Skin epidermis (tissue), 12 donors: ENCODE data around the gene TPPP2.
"Not testable (repeated sequence)": the region's sequence is repeated elsewhere in the genome, so short reads cannot be mapped to it uniquely, and the experiment has no call there.

ENCODE experiments used
- H3K27ac ChIP-seq, 21 experiments: fragments of 200-600 bp; sonication (generic) in 11 of 21; one replicate each; pipeline ENCODE4 v1.5.0; 2020; ENCODE audit warnings: mild to moderate bottlenecking in 3 of 21, inconsistent platforms in 2 of 21, moderate library complexity in 2 of 21
- H3K4me3 ChIP-seq, 7 experiments: fragments of 200-600 bp; sonication (generic) in 2 of 7; one replicate each; pipeline ENCODE4 v1.5.0; 2020; ENCODE audit warnings: inconsistent platforms in 2 of 7, mild to moderate bottlenecking in 2 of 7, moderate library complexity in 1 of 7

The TPPP2 gene

DNA sequence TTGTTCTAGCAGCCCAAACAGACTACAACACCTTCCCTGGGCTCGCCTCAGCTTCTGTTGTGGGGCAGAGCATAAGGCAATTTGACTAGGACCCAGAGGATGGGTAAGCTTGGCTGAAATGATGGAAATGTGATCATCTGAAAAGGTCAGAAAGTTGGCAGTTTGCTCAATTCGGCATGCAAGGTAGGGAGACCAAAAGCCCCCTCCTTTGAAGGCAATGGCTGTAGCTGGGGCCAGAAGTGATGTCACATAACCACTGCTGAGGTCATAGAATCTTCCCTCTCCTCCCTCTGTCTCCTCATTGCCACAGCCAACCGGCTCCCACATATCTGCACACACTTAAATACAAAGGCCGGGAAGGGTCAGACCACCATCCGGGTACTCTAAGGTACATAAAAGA lies at the start of gene TPPP2:
TSS of gene TPPP2 (plus strand) at position 301 of the 400 bp plus-strand sequence. CDS start 365 bp downstream, outside the sequence.
- Histone ChIP-seq H3K27ac (no peak within 1 kb of the TSS), H3K4me3 (no peak within 1 kb of the TSS)

DNA sequence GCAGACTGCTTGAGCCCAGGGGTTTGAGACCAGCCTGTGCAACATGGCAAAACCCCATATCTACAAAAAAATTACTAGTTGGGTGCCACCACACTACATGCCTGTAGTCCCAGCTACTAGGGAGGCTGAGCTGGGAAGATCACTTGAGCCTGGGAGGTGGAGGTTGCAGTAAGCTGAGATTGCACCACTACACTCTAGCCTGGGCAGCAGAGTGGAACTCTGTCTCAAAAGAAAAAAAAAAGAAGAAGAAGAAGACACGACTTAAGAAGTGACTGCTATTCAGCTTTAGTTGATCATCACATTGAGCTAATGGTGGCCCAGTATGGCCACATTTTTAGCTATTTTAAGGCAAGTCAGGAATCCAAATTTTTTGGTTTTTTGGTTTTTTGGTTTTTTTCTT lies 49.1 kb upstream of the TPPP2 start:
- no peak overlapping the region for H3K27ac ChIP-seq
- no peak overlapping the region for H3K4me3 ChIP-seq

DNA sequence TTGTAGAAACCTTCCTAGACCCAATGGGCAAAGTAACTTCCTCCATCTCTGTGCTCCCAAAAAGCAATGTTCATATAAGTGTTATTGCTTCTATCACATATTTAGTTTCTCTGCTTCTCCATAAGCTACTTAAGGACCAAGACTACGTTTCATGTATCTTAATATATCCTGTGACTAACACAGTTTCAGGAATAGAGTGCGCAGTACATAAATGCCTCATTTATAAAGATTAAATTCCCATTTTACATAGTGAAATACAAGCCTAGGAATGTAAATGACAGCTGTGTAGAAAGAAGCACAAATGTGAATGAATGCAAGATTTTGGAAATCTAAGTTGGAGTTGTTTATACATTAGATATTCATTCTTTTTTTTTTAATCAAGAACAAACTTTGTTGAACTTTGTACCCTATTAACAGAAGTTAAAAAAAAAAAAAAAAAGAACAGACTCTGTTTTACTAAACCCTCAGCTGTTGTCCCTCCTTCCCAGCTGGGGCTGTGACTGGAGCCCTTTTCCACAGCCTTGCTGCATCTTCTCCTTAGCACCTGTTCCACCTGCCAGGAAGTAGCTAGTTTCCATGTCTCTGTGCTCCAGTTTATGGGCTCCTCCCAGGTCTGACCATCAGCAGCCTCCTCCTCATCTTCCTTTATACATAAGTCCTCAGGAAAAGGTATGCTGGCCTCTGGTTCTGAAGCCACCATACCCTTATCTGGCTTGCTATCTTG lies 47.2 kb upstream of the TPPP2 start:
- no peak overlapping the region for H3K4me3 ChIP-seq

DNA sequence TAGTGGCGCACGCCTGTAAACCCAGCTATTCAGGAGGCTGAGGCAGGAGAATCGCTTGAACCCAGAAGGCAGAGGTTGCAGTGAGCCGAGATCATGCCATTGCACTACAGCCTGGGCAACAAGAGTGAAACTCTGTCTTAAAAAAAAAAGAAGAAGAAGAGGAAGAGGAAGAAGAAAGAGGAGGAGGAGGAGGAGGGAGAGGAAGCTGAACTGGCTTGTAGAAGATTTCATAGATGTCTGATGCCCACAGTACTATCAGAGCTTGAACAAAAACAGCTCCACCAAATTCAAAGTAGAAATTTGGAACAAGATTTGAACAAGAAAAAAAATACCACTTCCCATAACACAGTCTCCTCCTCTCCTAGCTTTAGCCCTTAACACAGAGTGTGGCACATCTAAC lies 44.4 kb upstream of the TPPP2 start:
- not testable (repeated sequence) for H3K4me3 ChIP-seq
- H3K27ac ChIP-seq = peak overlapping the region in 1 of 21 experiments; percentile 27

More for the DNA sequence above, 47.2 kb upstream of the TPPP2 start:
- H3K27ac ChIP-seq = no peak overlapping the region

DNA sequence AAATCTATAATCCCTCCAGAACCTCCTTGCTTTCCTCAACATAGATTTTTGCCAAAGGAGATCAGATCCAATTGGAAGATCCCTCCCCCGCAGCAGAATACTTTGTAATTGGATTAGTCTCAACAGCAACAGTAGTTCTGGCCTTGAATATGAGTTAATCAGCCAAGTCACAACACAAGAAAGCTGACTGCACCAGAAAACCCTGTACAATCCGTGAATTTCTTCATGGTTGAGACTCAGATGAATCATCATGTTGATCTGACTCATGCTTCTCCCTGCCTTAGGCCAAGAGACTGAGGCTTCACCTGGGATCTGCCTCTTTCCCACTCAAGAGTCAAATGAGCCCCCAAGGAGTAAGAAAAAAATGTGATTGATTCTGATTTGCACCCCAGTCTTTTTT lies 43.2 kb upstream of the TPPP2 start:
- H3K27ac ChIP-seq = peak overlapping the region in 11 of 21 experiments; percentile 22 to 73 (median 43)

DNA sequence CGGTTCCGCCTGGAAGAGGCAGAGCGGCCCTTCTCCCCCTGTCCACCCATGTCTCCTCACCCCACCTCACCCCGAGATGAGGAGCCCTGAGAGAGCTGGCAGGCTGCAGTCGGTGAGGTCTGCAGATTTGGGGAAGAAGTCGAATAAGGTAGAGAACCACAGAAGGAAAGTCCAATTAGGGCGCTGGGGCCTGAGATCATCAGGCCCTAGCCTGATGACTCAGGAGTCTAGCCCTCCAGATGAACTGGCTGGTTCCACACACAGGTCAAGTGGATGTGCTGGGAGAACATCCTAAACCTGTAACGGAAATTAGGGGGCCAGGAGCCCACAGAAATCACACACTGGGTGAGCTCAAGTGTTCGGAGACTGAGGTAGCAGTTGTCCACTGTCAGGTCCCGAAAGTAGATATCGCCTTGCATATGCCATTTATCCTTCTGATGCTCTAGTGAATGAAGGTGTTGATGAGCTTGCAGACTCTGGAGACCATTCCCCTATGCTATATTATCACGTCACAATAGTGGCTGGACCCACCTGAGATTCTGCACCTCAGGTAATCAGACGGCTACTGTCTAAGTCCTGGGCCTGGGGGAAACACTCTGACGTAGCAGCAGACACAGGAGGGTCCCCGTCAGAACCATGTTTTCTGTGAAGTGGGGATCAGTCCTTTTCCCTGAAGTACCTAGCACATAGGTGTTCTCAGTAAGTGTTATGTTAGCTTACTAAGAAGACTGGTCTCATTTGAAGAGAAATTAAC lies 41.1 kb upstream of the TPPP2 start:
- H3K4me3 ChIP-seq = peak overlapping the region; percentile 57 to 94 (median 78)
- peak overlapping the region in 20 of 21 experiments; percentile 20 to 91 (median 80) for H3K27ac ChIP-seq

More for the DNA sequence above, 43.2 kb upstream of the TPPP2 start:
- H3K4me3 ChIP-seq = no peak overlapping the region

DNA sequence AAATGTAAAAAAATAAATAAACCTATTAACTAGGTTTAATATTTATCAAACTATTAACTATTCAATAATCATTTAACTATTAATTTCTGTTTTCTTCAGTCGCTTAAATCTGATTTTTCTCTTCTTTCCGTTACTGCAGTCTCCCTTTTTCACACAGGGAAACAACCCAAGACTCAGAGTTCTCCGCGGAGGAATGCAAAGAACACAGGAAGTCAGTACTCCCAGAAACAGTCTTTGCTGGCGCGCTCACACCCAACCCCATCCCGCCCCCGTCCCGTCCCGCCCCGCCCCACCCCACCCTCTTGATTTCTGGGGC lies 40.6 kb upstream of the TPPP2 start:
- peak overlapping the region in 20 of 21 experiments; percentile 20 to 91 (median 80) for H3K27ac ChIP-seq
- H3K4me3 ChIP-seq = peak overlapping the region; percentile 57 to 94 (median 78)

DNA sequence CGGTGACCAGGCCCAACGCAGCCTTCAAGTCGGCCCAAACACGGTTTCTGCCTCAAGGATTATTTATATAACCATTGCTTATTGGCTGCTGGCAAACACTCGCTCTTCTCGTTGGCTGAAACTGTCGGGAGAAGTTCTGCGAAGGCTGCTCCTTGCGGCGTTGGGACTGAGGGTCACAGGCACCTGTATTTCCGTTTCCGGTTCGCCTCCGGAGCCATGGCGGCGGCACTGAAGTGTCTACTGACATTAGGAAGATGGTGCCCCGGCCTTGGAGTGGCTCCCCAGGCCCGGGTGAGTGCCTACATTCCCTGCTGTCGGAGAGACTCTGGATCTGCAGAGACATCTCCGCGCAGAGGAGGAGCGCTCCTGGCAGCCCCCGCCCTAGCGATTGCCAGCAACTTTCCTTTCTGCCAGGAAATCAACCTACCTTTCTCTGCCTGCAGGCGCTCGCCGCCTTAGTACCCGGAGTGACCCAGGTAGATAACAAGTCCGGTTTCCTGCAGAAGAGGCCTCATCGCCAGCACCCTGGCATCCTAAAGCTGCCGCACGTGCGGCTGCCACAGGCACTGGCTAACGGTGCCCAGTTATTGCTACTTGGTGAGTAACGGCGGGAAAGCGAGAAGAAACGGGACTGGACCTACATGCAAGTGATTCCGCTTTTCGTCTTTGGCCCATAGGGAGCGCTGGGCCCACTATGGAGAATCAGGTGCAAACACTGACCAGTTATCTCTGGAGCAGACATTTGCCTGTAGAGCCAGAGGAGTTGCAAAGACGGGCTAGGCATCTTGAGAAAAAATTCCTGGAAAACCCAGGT lies 40.0 kb upstream of the TPPP2 start, which contains the start of gene METTL17:
TSS of gene METTL17 (plus strand) at position 194 of the 814 bp plus-strand sequence. CDS start at position 217, 23 bp downstream.
- H3K27ac ChIP-seq = peak within 1 kb of the TSS in 20 of 21 experiments; percentile 45 to 91 (median 80)

DNA sequence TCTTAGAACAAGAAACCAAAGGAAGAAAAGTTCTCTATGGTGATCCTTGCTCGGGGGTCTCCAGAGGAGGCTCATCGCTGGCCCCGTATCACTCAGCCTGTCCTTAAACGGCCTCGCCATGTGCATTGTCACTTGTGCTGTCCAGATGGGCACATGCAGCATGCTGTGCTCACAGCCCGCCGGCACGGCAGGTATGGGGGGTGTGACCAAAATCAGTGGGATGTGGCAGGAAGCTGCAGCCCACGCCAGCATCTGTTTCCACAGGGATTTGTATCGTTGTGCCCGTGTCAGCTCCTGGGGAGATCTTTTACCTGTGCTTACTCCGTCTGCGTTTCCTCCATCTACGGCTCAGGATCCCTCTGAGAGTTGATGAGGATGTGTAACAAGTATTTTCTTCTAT lies 33.5 kb upstream of the TPPP2 start:
- H3K4me3 ChIP-seq = no peak overlapping the region
- H3K27ac ChIP-seq = peak overlapping the region in 4 of 21 experiments; percentile 3 to 43 (median 17)

More for the DNA sequence above, 40.0 kb upstream of the TPPP2 start, which contains the start of gene METTL17:
- H3K4me3 ChIP-seq = peak within 1 kb of the TSS; percentile 57 to 94 (median 78)

DNA sequence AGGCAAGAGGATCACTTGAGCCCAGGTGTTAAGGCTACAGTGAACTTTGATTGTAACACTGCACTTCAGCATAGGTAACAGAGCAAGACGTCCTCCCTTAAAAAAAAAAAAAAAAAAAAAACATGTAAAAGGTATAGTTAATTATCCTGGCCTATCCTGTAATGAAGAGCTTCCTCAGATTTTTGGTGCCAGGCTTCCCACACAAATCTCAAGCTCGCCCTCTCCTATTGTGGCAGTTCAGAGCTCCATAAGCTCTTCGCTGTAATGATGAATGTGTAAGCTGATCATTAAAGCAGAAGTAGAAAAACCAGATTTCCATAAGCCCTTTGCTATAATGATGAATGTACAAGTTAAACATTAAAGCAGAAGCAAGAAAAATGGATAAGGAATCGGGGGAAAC lies 32.9 kb upstream of the TPPP2 start:
- Histone ChIP-seq H3K27ac (peak overlapping the region in 10 of 21 experiments; percentile 9 to 83 (median 77)), H3K4me3 (no peak overlapping the region)

DNA sequence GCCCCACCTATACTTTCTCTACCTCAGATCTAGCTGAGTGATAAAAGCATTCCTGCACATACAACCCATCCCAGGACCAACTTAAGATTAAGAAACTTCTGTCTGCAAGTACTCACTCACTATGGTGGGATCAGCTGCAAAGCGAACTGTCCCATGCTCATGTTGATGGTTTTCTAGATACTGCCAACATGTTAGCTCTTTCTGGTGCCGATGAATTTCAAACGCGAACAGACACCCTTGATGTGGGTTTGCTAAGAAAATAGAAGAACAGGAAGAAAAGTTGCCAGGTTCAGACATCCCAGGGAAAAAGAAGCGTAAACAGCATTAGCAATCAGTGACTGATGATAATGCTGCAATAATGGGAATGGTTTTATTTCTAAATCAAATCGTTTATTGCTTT lies 32.5 kb upstream of the TPPP2 start:
- Histone ChIP-seq H3K4me3 (peak overlapping the region in 1 of 7 experiments; percentile 5), H3K27ac (peak overlapping the region in 16 of 21 experiments; percentile 10 to 86 (median 77))

DNA sequence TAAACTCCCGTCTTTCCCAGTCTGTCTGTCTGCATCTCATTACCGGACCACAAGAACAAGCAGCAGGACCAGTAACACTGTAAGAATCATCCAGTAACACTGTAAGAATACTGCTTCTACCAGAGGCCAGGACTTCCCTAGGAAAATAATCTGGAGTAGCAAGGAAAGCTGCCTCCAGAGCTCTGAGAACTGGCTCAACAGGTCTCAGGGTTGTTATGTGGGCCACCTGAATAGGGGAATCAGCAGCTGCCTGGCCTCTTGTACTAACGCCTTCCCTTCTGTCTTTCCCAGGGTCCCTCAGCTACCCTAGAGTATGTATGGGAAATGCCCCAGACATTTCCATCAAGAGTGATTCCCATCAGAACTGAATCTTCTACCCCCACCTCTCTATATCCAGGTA lies 31.9 kb upstream of the TPPP2 start:
- H3K4me3 ChIP-seq = peak overlapping the region in 1 of 7 experiments; percentile 5
- H3K27ac ChIP-seq = peak overlapping the region in 20 of 21 experiments; percentile 49 to 86 (median 76)

DNA sequence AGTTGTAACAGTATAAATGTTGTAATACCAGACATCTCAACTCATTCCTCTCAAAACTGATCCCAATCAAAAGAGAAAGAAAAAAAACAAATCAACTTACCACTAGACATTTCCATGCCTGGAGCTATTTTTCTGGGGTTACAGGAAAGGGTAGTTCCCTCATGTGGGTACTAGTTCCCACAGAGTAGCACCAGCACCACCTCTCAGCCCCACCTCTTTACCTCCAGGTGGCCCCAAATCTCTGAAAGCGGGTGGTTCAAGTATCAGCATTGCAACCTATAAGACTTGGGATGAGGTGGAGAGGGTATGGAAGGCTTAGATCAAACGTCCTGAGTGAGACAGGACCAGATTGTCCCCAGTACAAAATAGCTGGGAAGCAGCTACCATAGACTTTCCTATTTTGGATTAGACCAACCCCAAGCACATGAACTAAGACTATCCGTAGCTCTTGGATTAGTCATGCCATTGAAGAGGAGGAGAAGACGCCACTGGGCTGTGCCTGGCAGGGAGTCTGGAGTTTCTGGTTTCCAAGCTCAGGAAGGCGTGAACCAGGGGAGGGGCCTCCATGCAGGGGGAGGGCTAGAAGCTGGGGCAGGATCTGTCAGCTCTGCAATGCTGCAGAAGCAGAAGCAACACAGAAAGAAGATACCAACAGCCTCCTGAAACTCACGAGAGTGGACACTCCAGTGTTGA lies 31.2 kb upstream of the TPPP2 start, which contains the start of gene SLC39A2:
TSS of gene SLC39A2 (plus strand) at position 620 of the 693 bp plus-strand sequence. CDS start 154 bp downstream, outside the sequence.
- Histone ChIP-seq H3K27ac (peak within 1 kb of the TSS in 20 of 21 experiments; percentile 49 to 86 (median 76)), H3K4me3 (peak within 1 kb of the TSS in 4 of 7 experiments; percentile 1 to 16 (median 3))

DNA sequence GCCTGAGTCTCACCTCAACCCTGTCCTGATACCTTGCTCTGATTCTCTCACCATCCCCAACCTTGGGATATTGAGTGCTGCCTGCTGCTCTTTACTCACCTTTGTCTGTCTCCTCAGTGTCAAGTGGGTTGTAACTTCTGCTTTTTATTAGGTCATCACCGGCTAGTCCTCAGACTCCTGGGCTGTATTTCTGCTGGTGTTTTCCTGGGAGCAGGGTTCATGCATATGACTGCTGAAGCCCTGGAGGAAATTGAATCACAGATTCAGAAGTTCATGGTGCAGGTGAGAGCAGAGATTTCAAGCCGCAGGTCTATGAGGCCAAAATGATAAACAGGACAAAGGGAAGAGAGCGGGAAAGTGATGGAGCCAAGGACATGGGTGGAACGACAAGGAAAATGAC lies 30.4 kb upstream of the TPPP2 start:
- H3K27ac ChIP-seq = peak overlapping the region in 13 of 21 experiments; percentile 24 to 83 (median 70)
- H3K4me3 ChIP-seq = peak overlapping the region in 3 of 7 experiments; percentile 1 to 16 (median 1)

DNA sequence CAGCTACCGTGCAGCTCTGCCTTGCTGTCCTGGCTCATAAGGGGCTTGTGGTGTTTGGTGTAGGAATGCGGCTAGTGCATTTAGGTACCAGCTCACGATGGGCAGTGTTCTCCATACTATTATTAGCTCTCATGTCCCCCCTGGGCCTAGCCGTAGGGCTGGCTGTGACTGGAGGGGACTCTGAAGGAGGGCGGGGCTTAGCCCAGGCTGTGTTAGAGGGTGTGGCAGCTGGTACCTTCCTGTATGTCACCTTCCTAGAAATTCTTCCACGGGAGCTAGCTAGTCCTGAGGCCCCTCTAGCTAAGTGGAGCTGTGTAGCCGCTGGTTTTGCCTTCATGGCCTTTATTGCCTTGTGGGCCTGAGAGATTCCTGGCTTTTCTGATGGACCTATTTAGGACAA lies 28.8 kb upstream of the TPPP2 start:
- H3K27ac ChIP-seq = no peak overlapping the region

DNA sequence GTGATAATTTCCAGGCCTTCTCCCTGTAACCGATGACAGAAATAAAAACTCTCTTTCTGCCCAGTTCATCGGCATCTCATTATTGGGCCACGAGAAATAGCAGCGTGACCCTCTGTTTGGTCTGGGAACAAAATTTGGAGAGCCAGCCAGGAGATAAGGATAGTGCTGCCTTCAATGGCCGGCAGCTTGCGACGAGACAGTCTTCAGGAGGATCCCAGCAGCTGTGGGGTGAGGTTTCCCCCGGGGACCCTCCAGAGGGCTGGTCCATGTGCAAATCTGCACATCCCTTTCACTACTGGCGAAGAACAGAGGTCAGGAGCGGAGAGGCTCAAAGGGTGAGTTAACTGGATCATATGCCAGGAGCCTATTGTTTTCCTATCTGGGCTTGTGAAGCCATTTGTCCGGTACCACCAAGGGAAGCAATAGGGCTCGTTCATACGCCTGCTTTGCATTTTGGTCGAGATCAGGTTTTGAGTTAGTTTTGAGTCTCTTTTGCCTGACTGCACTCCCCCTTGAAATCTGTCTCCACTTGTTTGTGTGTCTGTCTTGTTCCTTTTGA lies 26.1 kb upstream of the TPPP2 start:
- H3K4me3 ChIP-seq = no peak overlapping the region
- H3K27ac ChIP-seq = no peak overlapping the region

More for the DNA sequence above, 28.8 kb upstream of the TPPP2 start:
- no peak overlapping the region for H3K4me3 ChIP-seq

DNA sequence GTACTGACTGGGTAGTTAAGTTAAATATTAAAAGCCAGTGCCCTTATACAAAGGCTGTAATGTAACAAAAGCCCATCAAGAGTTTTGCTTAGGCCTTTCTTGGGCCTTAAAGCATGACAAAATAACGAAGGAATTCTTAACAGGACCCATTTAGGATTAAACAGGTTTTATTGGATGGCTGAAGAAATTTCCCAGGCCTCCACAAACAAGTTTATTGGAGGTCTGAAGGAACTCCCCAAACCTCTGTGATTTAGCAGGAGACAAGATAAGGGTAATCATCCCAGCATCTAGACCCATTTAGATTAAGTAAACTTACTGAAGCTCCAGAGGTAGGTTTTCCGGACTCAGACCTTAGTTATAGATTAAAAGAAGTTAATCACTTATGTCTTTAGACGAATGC lies 20.3 kb upstream of the TPPP2 start:
- H3K4me3 ChIP-seq, H3K27ac ChIP-seq: not testable (repeated sequence)

DNA sequence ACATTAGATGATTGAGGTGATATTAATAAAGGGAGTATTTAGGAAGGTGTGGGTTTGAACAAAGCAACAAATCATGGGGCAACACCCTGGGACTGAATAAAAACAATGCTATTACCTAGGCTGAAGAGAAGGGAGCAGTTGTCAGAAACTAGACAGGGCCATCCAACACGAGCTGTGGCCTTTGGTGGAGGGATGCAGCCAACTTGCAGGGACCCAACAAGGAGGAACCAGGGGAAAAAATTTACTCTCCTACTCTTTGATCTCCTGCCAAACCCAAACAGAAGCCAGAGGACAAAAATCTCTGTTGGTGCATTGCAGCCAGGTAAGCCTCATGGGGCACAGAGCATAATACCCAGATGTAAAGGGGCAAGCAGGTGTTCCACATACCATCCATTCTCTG lies 18.9 kb upstream of the TPPP2 start:
- H3K4me3 ChIP-seq = no peak overlapping the region
- H3K27ac ChIP-seq = no peak overlapping the region

DNA sequence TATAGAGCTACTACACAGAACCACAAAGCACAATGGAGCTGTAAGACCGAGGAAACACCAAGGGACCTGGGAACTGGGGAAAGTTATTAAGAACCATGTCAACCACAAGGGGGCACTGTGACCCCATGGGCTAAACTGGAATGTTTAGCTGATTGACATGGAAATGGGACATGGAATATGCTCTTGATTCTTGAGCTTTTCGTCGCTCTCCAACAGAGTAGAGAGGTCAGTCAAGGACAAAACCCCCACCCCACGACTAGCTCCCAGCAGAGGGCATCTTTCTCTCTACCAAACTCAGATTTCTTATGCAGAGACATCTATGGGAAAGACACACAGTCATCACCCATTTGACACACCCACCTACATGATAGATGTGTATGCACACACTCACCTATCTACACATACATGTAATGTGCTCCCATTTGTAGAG lies 15.2 kb upstream of the TPPP2 start:
- no peak overlapping the region for H3K27ac ChIP-seq
- no peak overlapping the region for H3K4me3 ChIP-seq
